Measurements from ENCODE around the gene LMO4.

Gene LMO4, protein sequence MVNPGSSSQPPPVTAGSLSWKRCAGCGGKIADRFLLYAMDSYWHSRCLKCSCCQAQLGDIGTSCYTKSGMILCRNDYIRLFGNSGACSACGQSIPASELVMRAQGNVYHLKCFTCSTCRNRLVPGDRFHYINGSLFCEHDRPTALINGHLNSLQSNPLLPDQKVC

DNA sequence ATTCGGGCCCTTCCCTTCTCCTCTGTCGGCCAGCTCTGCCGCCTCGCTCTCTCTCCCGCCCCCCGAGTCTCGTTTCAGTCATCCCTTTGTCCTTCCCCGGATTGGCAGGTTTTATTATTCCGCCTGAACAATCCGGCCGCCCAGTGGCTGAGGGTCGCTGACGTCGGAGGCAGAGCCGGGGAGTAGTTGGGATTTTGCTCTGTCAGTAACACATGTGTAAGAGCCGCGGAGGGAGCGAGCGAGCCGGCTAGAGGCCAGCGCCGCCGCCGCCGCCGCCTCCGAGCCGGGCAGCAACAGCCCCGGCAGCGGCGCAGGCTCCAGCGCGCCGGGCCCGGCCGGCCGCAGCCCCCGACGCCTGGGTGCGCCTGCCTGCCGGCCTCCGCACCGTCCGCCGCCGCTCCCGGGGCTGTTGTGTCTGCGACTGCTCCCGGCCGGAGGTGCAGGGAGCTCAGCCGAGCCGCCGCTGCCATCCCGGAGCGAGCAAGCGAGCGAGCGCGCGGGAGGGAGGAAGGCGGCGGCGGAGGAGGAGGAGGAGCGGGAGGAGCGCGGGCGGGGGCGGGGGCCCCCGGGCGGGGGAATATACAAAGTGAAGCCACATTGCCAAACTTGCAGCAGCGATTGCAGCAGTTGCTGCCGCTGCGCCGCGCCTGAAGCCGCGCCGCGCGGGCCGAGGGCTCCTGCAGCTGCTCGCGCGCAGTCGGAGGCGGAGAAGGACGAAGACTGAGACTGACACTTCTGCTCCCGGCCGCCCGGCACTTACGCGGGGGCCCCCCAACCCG lies at the start of gene LMO4:
Gene LMO4, plus strand, starts transcription at position 609 of the 779 bp plus-strand sequence. CDS start 3,136 bp downstream, outside the sequence.
- in situ Hi-C loops (cut with MboI; ENCODE audit: low sequenced_read_pairs) = no loop called here

DNA sequence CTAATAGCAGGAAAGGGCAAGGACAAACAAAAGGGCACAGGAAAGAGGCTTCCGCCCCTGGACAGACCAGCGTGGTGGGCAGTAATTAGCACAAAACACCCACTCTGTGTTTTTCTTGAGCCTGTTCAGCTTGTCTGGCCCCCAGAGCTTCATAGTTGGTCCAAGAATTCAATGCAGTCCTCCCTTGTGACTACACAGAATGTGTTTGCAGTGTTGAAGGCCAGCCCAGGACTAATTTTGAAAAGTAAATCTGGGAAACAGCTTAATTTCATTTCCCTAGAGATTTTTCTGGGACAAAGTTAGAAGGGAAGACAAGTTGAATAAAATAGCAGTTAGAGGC lies 49.2 kb upstream of the LMO4 start:
- in situ Hi-C loops (cut with MboI; ENCODE audit: low sequenced_read_pairs) = loop anchor here (25.0 kb wide), 1 partner anchor 683 kb away; no protein-coding TSS in a partner anchor

DNA sequence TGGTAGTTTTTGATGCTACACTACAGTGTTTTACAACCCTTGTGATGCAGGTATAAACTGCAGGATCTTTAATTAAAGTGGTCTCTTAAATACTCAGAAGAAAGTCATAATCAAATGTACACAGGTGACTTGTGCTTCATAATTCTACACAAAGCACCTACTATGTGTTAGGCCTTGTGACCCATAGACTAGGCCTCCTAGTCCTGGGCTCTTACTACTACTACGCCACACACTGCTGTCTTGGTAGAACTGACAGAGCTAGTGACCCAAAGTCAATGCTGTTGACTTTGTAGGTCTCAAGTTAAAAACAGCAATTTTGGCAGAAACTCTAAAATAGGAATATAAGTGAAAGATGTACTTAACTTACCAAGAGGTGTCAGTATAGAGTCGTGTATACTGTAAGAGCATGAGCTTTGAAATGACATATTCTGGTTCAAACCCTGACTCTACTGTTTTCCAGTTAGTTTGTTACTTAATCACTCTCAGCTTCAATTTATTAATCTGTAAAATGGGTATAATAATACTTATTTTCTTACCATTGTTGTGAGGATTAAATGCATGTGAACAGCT lies 48.6 kb upstream of the LMO4 start:
- in situ Hi-C loops (cut with MboI; ENCODE audit: low sequenced_read_pairs) = loop anchor here (25.0 kb wide), 1 partner anchor 682 kb away; no protein-coding TSS in a partner anchor

DNA sequence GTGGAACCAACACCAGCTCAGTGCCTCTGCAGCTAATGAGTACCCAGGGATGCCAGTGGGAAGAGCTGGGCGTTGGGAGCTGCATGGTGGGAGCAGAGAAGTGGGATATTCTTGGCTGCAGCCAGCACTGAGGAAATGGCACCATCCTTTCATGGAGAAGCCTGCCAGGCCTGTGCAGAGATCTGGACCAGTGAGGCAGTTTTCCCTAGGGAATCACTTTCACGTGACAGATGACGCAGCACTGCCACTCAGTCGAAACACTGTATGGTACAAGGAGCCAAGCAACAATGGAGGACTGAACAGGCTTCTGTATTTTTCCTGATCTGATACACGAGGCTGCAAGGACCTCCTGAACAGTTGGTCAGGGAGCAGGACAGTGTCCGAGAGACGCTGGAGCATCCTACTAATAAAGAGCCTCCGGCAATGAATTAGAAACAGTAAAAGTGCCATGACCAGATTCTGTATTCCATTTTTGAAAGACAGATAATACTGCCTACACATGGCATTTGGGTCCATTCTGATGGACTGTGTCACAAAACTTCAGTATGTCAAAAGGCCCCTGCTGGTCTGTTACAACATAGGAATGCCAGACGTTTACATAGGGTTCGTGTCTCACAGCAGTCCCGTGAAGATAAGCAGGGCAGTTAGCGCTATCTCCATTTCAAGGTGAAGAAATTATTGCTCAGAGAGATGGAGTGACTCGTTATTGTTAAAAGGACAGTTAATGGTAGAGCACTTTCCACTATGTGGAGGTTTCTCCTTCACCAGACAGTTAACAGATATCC lies 44.0 kb upstream of the LMO4 start:
- in situ Hi-C loops (cut with MboI; ENCODE audit: low sequenced_read_pairs) = loop anchor here (25.0 kb wide), 1 partner anchor 678 kb away; no protein-coding TSS in a partner anchor

DNA sequence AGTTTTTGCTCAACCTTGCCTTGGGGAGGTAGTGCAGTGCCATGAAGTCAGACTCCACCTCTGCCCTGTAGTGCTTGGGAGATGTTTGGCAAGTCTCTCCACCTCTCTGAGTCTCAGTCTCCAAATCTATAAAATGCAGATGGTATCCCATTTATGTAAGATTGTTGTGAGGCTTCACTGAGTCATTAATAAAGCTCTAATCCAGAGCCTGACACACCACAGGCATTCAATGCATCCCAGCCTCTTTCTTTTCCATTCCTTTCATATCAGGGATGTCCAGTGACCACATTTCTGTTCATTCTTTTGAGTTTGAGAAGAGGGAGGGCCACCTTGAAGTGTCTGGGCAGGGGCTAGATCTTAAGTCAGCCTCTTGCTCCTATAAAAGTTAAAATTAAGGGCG lies 37.6 kb upstream of the LMO4 start:
- in situ Hi-C loops (cut with MboI; ENCODE audit: low sequenced_read_pairs) = loop anchor here (25.0 kb wide), 1 partner anchor 671 kb away; no protein-coding TSS in a partner anchor

DNA sequence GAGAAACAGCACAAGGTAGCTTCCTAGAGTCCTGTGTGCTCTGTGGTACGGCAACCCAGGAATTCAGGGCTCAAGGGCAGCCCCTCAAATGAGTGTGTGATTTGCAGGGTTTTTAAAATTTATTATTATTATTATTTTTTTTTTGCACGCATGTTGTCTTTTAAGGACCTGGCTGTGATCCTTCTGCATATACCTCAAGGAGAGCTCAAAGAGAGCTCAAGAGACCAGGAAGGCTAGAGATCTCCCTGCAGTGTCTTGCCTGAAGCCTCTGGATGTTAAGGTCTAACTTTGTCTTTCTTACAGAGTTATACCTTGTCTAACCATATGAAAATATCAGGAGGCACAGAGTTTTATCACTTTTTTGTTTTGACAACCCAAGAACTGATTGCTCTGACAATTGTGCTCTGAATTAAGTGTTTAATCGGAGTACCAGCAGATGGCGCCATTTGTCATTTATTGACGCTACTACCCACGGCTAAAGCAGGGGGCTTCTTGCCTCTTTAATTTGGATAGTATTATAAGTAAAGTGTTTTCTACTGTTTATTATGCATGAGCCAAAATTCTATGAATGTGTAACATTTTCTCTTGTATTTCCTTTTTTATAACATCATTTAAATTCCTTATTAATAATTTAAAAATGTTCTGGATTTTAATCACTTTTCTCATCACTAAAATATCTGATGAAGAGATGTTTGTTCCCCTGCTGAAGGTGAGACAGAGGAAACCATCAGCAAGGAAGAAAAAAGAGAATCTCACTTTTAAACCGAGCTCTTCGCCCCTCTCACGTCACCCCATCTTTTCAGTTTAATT lies 35.8 kb upstream of the LMO4 start:
- in situ Hi-C loops (cut with MboI; ENCODE audit: low sequenced_read_pairs) = loop anchor here (25.0 kb wide), 1 partner anchor 669 kb away; no protein-coding TSS in a partner anchor

DNA sequence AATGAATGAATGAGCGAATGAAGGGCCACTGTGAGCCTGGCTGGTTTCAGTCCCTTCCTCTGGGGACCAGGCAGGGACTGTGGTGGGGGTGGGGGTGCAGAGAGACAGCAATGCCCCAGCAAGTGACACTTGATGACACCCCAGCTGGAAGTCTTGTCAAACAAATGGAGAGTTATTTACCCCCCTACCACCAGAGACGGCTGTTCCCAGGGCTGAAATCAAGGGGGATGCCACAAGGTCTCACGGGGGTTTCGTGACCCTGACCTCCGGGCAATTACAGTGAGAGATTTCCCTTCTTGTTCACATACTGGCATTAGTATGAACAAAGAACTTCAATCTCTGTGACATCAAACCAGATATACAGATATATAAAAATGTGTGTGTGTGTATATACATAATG lies 34.0 kb upstream of the LMO4 start:
- in situ Hi-C loops (cut with MboI; ENCODE audit: low sequenced_read_pairs) = loop anchor here (25.0 kb wide), 1 partner anchor 668 kb away; no protein-coding TSS in a partner anchor

DNA sequence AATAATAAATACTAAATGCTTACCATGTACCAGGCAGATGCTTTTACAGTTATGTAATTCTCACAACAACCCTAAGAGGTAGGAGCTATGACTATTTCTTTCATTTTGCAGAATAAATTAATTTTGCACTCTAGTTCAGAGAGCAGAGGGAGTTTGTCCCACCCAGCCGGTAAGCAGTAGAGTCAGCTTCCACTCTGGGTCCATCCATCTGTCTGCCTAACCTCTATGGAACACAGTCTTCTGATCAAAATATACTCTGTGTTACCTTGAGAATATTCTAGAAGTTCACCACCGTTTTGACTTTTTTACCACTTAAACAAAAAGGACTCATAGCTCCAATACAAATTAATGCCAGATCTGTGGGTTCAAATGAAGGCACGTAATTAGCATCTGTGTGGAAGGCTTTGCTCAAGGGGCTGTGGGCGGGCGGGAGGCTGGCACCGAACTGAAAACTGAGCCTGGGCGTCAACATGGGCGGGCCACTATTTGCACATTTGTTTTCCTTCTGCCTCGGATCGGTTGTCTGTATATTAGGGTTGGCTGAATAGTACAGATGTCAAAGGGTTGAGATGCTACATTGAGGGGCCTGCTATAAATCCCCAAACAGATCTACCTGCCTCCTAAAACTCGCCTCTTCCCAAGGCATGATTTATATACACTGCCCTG lies 33.1 kb upstream of the LMO4 start:
- in situ Hi-C loops (cut with MboI; ENCODE audit: low sequenced_read_pairs) = loop anchor here (25.0 kb wide), 1 partner anchor 667 kb away; no protein-coding TSS in a partner anchor

DNA sequence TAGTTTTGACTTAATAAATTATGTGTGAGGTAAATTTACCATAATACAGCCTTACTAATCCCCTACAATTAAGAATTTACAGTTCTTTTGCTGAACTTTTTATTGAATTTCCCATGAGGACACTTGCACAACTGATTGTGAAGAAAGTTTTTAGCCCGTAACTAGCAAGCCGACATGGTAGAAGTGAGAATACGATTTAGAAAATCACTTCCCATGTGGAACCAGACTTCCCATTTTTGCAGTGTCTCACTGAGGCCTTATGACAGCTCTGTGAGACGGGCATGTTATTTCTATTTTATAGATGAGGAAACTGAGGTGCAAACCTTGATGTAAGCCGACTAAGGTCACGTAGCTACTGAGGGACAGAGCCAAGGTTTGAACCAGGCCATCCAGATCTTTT lies 32.5 kb upstream of the LMO4 start:
- in situ Hi-C loops (cut with MboI; ENCODE audit: low sequenced_read_pairs) = loop anchor here (25.0 kb wide), 1 partner anchor 666 kb away; no protein-coding TSS in a partner anchor

DNA sequence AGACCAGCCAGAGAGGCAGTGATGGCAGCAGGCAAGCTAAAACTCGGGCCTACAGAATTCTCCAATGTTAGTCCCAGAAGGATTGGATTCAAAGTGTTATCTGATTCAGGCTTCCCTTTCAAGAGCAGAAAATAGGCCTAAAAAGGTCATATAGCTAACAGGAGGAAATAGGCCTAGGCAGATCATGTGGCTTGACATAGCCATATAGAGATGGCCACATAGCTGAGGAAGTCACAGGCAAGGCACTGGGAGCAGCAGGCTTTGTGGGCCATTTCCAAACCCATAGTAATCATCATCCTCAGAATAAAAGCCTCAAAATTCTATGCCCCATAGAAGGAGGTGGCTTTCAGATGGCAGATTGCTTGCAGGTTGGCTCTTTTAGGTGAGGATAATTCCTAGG lies 29.0 kb upstream of the LMO4 start:
- in situ Hi-C loops (cut with MboI; ENCODE audit: low sequenced_read_pairs) = loop anchor here (25.0 kb wide), 1 partner anchor 663 kb away; no protein-coding TSS in a partner anchor

DNA sequence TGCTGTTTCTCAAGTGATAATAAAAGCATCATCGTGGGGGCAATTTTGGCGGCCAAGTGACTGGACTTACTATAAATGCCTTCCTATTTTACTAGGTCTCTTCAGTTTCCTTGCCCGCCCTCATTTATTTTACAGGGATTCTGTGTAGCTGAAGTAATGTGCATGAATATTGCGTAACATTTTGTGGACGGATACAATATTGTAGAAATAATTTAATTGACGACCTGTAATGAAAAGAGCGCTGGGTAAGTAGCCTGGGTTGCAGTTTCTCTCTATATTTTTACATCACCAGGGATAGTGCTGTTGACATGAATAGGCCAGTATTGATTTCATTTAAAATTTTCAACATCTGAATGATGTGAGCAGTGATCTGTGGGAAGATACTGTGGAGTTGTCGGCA lies 28.1 kb upstream of the LMO4 start:
- in situ Hi-C loops (cut with MboI; ENCODE audit: low sequenced_read_pairs) = no loop called here

DNA sequence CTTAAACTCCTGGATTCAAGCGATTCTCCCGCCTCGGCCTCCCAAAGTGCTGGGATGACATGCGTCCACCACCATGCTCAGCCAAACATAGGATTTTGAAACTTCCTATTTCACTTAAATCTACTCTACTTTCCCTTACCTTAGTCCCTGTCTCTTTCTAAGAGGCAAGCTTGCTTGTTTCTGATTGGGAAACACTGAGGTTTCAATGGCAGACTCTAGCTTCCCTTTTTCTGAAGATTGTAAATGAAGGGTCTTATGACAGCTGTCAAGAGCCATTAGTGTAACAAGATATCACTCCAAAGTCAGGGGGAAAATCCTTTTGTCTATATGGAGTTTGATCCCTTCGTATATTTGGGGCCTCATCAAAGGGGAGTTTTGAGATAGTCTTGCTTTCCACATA lies 23.5 kb upstream of the LMO4 start:
- in situ Hi-C loops (cut with MboI; ENCODE audit: low sequenced_read_pairs) = no loop called here

DNA sequence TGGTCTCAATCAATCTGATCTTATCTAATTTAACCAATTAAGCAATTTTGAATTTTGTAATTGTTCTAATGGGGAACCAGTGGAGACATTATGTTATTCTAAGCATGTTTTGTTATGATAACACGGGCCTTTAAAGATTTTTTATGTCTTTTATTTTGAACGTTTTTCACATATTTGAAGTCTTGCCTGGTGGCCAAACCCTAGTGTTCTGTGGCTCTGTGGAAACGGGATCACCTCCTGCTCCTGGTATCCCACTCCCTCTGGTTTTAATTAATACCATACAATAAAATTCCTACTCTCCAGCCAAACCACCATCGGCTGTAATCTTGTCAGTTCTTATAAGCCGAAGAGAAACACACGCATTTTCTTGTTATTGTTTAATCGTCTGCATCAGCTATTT lies 22.9 kb upstream of the LMO4 start:
- in situ Hi-C loops (cut with MboI; ENCODE audit: low sequenced_read_pairs) = no loop called here

DNA sequence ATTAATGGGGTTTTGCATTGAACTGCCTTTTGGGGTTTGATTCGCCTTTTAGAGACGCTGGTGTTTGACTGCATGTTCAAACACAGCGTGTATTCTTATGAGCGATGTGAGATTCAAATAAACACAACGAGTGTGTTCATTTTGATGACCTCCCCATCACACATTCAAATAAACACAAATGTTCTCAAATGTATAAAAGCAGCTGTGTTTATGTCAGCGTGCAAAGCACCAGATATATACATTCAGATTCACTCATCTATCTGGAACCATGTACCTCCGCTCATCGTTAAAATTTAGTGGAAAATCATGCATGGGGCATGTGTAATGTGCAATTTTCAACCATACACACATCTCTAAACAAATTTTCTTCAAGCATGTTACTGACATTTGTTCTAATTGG lies 21.4 kb upstream of the LMO4 start:
- in situ Hi-C loops (cut with MboI; ENCODE audit: low sequenced_read_pairs) = no loop called here

DNA sequence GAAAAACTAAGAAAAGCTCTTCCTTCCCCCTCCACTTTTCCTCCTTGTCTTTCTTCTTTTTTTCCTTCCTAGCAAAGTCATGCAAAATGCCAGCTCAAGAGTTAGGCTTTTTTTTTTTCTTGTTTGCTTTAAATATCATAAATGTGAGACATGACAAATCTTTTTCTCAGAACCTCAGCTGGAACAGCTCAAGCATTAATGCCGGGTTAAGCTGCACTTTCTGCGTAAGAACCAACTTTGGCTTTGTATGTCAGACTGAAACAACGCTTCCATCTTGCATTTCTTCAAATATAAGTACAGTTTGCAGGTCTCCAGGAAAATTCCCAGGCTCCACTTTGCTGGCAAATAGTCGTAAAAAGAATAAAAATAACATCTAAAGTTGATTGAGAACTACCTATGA lies 20.7 kb upstream of the LMO4 start:
- in situ Hi-C loops (cut with MboI; ENCODE audit: low sequenced_read_pairs) = no loop called here

DNA sequence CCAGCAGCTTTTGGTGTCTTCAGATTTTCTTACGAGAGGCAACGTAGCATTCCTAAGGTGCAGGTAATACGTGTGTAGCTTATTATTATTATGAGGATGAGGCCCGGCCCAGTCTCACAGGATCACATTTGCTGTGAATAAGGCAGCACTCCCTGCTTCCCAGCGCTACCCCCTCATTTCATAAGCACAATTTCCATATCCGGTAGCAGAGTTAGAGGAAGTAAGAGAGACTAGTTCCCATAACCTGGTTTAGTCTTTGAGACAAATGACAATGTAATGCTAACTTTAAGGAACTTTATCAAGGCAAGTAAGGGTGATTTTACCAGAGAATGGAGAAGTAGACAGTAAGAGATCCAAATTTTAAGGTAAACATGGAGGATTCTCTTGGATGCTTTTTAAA lies 14.6 kb upstream of the LMO4 start:
- in situ Hi-C loops (cut with MboI; ENCODE audit: low sequenced_read_pairs) = no loop called here

DNA sequence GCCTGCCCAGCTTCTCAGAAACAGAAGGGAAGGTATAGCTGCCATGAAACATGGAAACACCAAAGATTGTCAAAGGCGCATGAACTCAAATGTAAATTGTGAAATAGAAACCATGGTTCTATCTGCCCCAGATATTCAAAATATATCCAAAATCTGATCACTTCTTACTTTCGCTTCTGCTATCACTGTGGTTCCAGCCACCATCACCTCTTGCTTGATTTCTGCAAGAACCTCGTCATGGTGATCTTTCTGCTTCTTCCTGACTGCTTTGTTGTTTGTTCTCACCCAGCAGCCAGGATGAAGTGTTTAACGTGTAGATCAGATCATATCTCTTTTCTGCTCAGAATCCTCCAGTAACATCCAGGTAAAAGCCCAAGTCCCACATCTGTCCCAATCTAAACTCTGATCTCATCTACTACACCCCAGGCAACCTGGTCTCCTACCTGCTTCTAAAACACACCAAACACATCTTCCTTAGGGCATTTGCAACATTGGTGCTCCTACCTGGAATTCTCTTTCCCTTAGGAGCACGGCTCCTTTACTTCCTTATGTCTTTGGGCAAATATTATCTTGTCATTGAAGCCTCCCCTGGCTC lies 10.5 kb upstream of the LMO4 start:
- in situ Hi-C loops (cut with MboI; ENCODE audit: low sequenced_read_pairs) = no loop called here

DNA sequence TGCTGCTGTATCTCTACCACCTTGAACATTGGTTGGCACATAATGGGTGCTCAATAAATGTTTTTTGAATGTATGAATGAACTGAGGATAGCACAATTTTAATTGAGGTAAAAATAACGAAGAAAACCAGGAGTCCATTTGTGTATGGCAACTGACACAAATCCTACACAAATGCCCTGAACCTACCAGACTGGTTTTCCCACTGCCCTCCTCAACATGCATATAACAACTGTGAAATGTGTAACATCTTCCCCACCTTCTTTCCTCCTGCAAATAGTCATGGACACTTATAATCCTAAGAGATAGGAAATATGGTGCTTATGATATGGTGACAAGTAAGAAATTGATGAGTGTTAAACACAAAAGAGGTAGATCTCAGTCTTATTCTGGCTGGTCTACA lies 9.9 kb upstream of the LMO4 start:
- in situ Hi-C loops (cut with MboI; ENCODE audit: low sequenced_read_pairs) = no loop called here

DNA sequence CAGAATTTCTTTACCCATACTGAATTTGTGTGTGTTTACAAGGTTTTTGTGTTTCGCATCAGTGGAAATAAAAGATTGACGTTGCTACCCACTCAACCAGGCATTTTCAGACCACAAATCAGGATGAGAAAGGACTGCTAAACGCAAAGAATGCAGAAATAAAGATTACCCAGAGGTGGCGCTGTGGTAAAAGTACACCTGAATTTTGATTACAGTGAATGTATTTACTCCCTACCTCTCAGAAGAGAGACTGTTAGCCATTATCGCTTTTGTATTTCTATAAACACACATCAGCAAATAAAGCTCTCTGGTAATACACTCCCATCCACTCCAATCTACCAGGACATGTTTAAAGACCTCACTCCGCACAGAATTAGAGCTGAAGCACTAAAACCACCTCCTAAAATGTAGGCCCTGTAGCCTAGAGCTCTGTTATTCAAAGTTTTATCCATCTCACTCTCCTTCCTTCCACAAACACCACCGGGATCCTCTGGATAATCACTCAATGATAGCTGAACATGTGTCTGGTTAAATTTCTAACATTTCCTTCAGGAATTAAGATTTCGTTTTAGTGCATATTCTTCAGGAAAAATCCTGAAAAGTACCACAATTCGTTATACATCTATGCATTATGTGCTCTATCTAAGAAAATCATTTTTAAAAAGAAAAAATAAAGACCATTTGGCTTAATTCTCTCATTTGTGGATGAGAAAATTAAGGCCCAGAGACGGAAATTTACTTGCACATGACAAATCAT lies 2.5 kb upstream of the LMO4 start:
- in situ Hi-C loops (cut with MboI; ENCODE audit: low sequenced_read_pairs) = no loop called here

All from HL-60/S4 treated with retinoic acid at 250 ng/mL for 4 days and 3 days (cell line).